Trophoblast cell (in vitro differentiated cells and primary cell): Measurements from ENCODE around the gene RSPH3.

Experiments used
- DNase-seq, 2 donors: peaks; one replicate each; pipeline ENCODE4 v3.0.0-alpha.2; 2016
- H2AFZ ChIP-seq: 2 replicates; pipeline ENCODE4 v1.6.1; 2013; ENCODE audit warnings: low read length, moderate library complexity, mild to moderate bottlenecking; ENCODE audit not compliant: insufficient read depth, poor library complexity
- H2AK5ac ChIP-seq: 2 replicates; pipeline ENCODE4 v1.6.1; 2013; ENCODE audit warnings: mild to moderate bottlenecking, low read length
- H2BK120ac ChIP-seq: 2 replicates; pipeline ENCODE4 v1.6.1; 2013; ENCODE audit warnings: low read length, mild to moderate bottlenecking, moderate library complexity; ENCODE audit not compliant: insufficient read depth, poor library complexity
- H2BK12ac ChIP-seq: 2 replicates; pipeline ENCODE4 v1.6.1; 2013; ENCODE audit warnings: mild to moderate bottlenecking, low read length, moderate library complexity
- H2BK5ac ChIP-seq: 2 replicates; pipeline ENCODE4 v1.6.1; 2013; ENCODE audit warnings: low read length, low read depth, moderate library complexity, mild to moderate bottlenecking; ENCODE audit not compliant: poor library complexity
- H3K14ac ChIP-seq: 2 replicates; pipeline ENCODE4 v1.6.1; 2013; ENCODE audit warnings: mild to moderate bottlenecking, low read length
- H3K18ac ChIP-seq: 2 replicates; pipeline ENCODE4 v1.6.1; 2013; ENCODE audit warnings: mild to moderate bottlenecking, low read length
- H3K23ac ChIP-seq: 2 replicates; pipeline ENCODE4 v1.6.1; 2013; ENCODE audit warnings: low read length
- H3K27ac ChIP-seq: 2 replicates; pipeline ENCODE4 v1.5.1; 2013; ENCODE audit warnings: low read depth, mild to moderate bottlenecking, inconsistent platforms, low read length, moderate library complexity
- H3K27me3 ChIP-seq: 2 replicates; pipeline ENCODE4 v1.6.1; 2013; ENCODE audit warnings: inconsistent platforms, mild to moderate bottlenecking, low read length, moderate library complexity; ENCODE audit not compliant: insufficient read depth
- H3K36me3 ChIP-seq, 2 experiments: 1 replicate in 1 of 2; 2 replicates in 1 of 2; pipeline ENCODE4 v1.6.1; 2013; ENCODE audit warnings: low read length in 2 of 2, mild to moderate bottlenecking in 2 of 2, moderate library complexity in 1 of 2; ENCODE audit not compliant: insufficient read depth in 2 of 2, control insufficient read depth in 1 of 2
- H3K4ac ChIP-seq: 2 replicates; pipeline ENCODE4 v1.6.1; 2013; ENCODE audit warnings: low read depth, mild to moderate bottlenecking, low read length, moderate library complexity
- H3K4me1 ChIP-seq, 2 experiments: 1 replicate in 1 of 2; 2 replicates in 1 of 2; pipeline ENCODE4 v1.6.1; 2013; ENCODE audit warnings: low read length in 2 of 2, mild to moderate bottlenecking in 2 of 2, moderate library complexity in 1 of 2; ENCODE audit not compliant: insufficient read depth in 2 of 2, control insufficient read depth in 1 of 2
- H3K4me2 ChIP-seq: 2 replicates; pipeline ENCODE4 v1.6.1; 2013; ENCODE audit warnings: inconsistent platforms, mild to moderate bottlenecking, low read length, moderate library complexity
- H3K4me3 ChIP-seq: 2 replicates; pipeline ENCODE4 v1.5.1; 2013; ENCODE audit warnings: mild to moderate bottlenecking, low read depth, low read length, inconsistent platforms
- H3K79me1 ChIP-seq: one replicate; pipeline ENCODE4 v1.6.1; 2013; ENCODE audit warnings: low read length
- H3K79me2 ChIP-seq: 2 replicates; pipeline ENCODE4 v1.6.1; 2013; ENCODE audit warnings: low read length, mild to moderate bottlenecking; ENCODE audit not compliant: control insufficient read depth, insufficient read depth, poor library complexity
- H3K9ac ChIP-seq: 2 replicates; pipeline ENCODE4 v1.6.1; 2013; ENCODE audit warnings: mild to moderate bottlenecking, low read length
- H3K9me3 ChIP-seq: 2 replicates; pipeline ENCODE4 v1.6.1; 2013; ENCODE audit warnings: low read depth, mild to moderate bottlenecking, control low read depth, inconsistent platforms, low read length; ENCODE audit not compliant: insufficient read depth
- H4K12ac ChIP-seq: 2 replicates; pipeline ENCODE4 v1.6.1; 2013; ENCODE audit warnings: low read depth, mild to moderate bottlenecking, low read length, moderate library complexity
- H4K8ac ChIP-seq: 2 replicates; pipeline ENCODE4 v1.6.1; 2013; ENCODE audit warnings: low read depth, mild to moderate bottlenecking, low read length, moderate library complexity
- H4K91ac ChIP-seq: one replicate; pipeline ENCODE4 v1.6.1; 2013; ENCODE audit warnings: low read depth, mild to moderate bottlenecking, low read length, moderate library complexity
- WGBS: extraction: QIAGEN DNeasy Blood & Tissue Kit; methylation state at CpG from one replicate; pipeline ENCODE4 v1.1.7; 2013; ENCODE audit warnings: missing lambda C conversion rate; ENCODE audit not compliant: insufficient read length, insufficient coverage; ENCODE audit errors: extremely low coverage; 5-methylcytosine and 5-hydroxymethylcytosine counted together

Gene RSPH3

DNA sequence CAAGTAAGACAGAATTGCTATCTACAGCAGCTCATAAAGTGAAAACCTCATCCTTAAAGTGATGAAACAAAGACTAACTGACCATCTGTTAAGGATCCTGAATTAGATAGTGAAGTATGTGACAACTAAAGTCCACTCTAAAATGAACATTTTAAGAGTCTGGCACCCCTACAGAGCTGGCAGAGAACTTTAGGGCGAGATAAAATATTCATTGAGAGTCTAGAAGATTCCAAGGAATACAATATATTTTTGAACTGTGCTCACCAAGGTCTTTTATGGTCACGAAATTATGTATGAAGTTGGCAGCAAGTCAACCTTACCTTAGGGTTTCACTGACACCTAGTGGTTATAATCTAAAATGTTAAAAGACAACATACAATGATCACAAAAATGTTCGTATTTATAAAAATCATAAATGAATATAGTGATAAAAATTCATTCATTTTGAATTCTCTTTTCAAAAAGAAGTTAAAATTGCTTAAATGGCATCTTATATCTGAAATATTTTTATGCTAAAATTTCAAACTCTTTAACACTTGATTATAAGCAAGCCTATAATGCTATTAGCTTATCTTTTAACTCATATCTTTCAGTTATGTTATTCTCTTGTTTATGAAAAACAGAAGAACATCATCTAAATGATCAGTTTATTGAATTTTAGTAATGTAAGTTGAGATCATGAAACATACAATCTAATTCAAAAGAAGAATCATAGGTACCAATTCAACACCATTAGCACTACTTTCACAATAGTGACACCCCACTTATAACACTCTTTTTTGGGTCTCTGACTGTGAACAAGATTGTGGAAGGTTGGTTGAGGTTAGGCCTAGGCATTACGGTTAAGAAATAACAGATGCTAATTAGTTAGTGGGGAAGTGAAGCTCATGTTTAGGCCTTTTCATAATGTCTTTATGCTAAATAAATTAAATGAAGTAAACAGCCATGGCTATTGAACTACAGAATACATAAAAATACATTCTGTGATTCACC lies 27.5 kb downstream of the RSPH3 start:
- H3K36me3 ChIP-seq, result peaks cover 3 to 7% of the 10 kb centered on the region in 2 experiments
- H3K4ac ChIP-seq, result no peak overlapping the region
- H2AK5ac ChIP-seq, result no peak overlapping the region
- H3K4me2 ChIP-seq, result no peak overlapping the region
- H3K4me3 ChIP-seq, result no peak overlapping the region
- no peak overlapping the region for H4K12ac ChIP-seq
- H2BK5ac ChIP-seq, result no peak overlapping the region
- no peaks in the 10 kb centered on the region for H3K79me2 ChIP-seq
- H3K18ac ChIP-seq, result no peak overlapping the region
- WGBS, result no CpG with 5 or more reads among the region's 4 CpGs
- peak in 1 of 2 donors; percentile 79 for DNase-seq
- no peaks in the 10 kb centered on the region for H3K4me1 ChIP-seq
- H3K27me3 ChIP-seq, result no peaks in the 10 kb centered on the region
- H4K91ac ChIP-seq, result no peak overlapping the region
- H3K14ac ChIP-seq, result no peak overlapping the region
- H3K9ac ChIP-seq, result no peak overlapping the region
- no peak overlapping the region for H3K23ac ChIP-seq
- no peak overlapping the region for H2BK12ac ChIP-seq
- no peak overlapping the region for H2BK120ac ChIP-seq
- no peaks in the 10 kb centered on the region for H3K79me1 ChIP-seq
- no peak overlapping the region for H4K8ac ChIP-seq
- no peak overlapping the region for H2AFZ ChIP-seq
- H3K9me3 ChIP-seq, result no peaks in the 10 kb centered on the region
- no peak overlapping the region for H3K27ac ChIP-seq

DNA sequence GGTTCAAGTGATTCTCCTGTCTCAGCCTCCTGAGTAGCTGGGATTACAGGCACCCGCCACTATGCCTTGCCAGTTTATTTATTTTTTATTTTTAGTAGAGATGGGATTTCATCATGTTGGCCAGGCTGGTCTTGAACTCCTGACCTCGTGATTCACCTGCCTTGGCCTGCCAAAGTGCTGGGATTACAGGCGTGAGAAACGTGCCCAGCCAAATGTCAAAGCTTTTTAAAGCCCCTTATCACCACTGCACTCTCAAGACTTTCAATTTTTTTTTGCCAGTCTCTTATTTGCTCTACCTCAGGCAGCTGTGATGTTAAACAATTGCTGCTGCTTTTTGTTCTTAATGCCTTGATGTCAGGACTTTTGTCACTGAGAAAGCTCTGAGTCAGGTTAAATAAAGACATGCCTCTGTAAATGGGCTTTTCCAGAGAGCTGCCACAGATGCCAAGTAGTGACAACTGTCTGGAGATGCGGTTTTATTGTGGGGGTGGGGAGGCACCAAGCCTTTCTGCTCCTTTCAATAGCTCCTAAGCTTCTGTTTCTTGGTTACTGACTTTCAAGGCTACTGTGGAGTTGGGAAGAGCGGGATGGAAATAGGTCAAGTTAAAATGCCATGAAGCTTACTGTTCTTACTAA lies 29.2 kb downstream of the RSPH3 start:
- WGBS, result no CpG with 5 or more reads among the region's 6 CpGs
- DNase-seq, result no peak
- H3K4me3 ChIP-seq, result no peak overlapping the region

DNA sequence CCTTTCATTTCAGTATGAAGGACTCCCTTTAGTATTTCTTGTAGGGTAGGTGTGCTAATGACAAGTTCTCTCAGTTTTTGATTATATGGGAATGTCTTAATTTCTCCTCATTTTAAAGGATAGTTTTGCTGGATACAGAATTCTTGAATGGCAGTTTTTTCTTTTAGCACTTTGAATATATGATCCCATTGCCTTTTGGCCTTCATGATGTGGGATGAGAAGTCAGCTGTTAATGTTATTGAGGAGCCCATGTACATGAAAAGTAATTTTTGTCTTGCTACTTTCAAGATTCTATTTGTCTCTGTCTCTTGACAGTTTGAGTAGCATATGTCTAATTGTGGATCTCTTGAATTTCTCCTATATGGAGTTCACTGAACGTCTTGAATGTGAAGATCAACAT lies 30.9 kb downstream of the RSPH3 start:
- Histone ChIP-seq H3K4ac (no peak overlapping the region), H3K27me3 (no peaks in the 10 kb centered on the region), H3K36me3 (peaks cover 0 to 2% of the 10 kb centered on the region in 2 experiments), H3K9ac (no peak overlapping the region), H2BK12ac (no peak overlapping the region), H3K79me2 (no peaks in the 10 kb centered on the region), H2AFZ (no peak overlapping the region), H4K8ac (no peak overlapping the region), H3K4me1 (no peaks in the 10 kb centered on the region), H2BK5ac (no peak overlapping the region), H3K23ac (no peak overlapping the region), H3K79me1 (no peaks in the 10 kb centered on the region), H3K9me3 (no peaks in the 10 kb centered on the region), H3K18ac (no peak overlapping the region), H3K4me2 (no peak overlapping the region), H4K12ac (no peak overlapping the region), H2BK120ac (no peak overlapping the region), H3K14ac (no peak overlapping the region), H3K27ac (no peak overlapping the region), H4K91ac (no peak overlapping the region), H3K4me3 (no peak overlapping the region), H2AK5ac (no peak overlapping the region)
- no CpG with 5 or more reads among the region's 1 CpG for WGBS
- no peak for DNase-seq

More for the DNA sequence above, 29.2 kb downstream of the RSPH3 start:
- Histone ChIP-seq H2BK120ac (no peak overlapping the region), H3K4me1 (no peaks in the 10 kb centered on the region), H3K9me3 (no peaks in the 10 kb centered on the region), H4K8ac (no peak overlapping the region), H3K4me2 (no peak overlapping the region), H3K18ac (no peak overlapping the region), H4K91ac (no peak overlapping the region), H4K12ac (no peak overlapping the region), H3K4ac (no peak overlapping the region), H3K79me2 (no peaks in the 10 kb centered on the region), H3K36me3 (peaks cover under 1 to 2% of the 10 kb centered on the region in 2 experiments), H2AK5ac (no peak overlapping the region), H2BK5ac (no peak overlapping the region), H2BK12ac (peak overlapping the region; percentile 6), H3K27me3 (no peaks in the 10 kb centered on the region), H3K14ac (no peak overlapping the region), H3K23ac (no peak overlapping the region), H3K9ac (no peak overlapping the region), H3K79me1 (no peaks in the 10 kb centered on the region), H2AFZ (no peak overlapping the region), H3K27ac (no peak overlapping the region)

DNA sequence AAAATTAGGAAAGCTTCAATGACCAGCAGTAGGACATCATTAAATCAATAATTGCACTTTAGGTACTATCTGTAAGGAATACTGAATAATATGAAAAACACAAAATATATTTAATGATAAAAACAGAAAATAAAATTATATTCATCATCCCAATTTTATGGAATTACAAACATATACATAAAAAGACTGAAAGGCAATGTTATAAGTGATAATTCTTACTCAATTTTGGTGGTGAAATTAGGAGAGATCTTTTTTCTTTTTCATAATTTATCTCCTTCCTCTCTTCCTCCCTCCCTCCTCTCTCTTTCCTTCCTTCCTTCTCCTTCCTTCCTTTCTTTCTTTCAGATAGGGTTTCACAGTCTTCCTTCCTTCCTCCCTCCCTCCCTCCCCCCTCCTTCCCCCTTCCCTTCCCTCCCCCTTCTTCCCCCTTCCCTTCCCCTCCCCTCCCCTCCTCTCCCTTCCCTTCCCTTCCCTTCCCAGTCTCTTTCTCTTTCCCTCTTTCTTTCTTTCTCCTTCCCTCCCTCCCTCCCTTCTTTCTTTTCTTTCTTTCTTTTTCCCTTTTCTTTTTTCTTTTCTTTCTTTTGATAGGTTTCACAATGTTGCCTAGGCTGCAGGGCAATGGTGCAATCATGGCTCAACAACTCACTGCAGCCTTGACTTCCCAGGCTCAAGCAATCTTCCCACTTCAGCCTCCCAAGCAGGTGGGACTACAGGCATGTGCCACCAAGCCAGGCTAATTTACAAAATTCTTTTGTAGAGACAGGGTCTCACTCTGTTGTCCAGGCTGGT lies 36.8 kb downstream of the RSPH3 start:
- Histone ChIP-seq H3K4ac (no peak overlapping the region), H4K91ac (no peak overlapping the region), H2BK12ac (no peak overlapping the region), H3K27me3 (no peaks in the 10 kb centered on the region), H3K27ac (no peak overlapping the region), H3K36me3 (no peaks in the 10 kb centered on the region), H3K4me1 (no peaks in the 10 kb centered on the region), H3K18ac (no peak overlapping the region), H3K9ac (no peak overlapping the region), H3K79me1 (no peaks in the 10 kb centered on the region), H2AFZ (no peak overlapping the region), H3K4me2 (no peak overlapping the region), H4K8ac (no peak overlapping the region), H3K14ac (no peak overlapping the region), H3K23ac (no peak overlapping the region), H3K79me2 (no peaks in the 10 kb centered on the region), H2BK5ac (no peak overlapping the region), H4K12ac (no peak overlapping the region), H3K4me3 (no peak overlapping the region), H3K9me3 (no peaks in the 10 kb centered on the region), H2AK5ac (no peak overlapping the region), H2BK120ac (no peak overlapping the region)
- DNase-seq, result no peak
